Measurements from ENCODE around the gene SPEG. TPM values are rescaled to one million over a fixed set of nuclear protein-coding genes. Genes with fewer than 3 reads are reported as not detected.

Gene SPEG
- total RNA-seq, 2 experiments from 2014 or later, result 15.3 to 17.7 TPM

DNA sequence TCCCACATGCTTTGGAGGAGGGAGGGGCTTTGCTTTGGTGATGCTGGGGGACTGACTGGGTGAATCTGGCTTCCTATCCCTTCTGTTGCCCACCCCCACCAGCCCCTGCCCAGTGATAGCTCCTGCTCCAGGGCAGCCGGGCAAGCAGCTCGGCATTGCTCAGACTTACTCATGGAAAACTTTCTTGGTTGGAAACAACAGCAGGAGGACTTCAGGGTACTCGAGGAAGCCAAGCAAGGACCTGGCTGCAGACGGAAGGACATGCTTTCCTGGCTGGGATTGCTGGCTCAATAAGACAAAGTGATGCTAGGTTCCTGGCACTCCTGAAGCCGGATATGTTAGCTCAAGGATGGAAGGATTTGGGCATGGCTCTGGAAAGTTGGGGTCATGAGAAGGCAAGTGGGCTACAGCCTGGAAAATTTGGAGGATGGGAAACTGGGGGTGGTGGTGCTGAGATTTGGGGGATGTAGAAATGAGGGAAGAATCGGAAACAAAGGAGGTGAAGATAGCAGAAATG lies 3.1 kb downstream of the SPEG start:
- Mint-ChIP-seq H3K4me1 (ENCODE audit: low read depth) (peaks cover 12% of the 10 kb centered on the region), H3K27me3 (peaks cover 37% of the 10 kb centered on the region), H3K27ac (no peak overlapping the region), H3K9me3 (no peaks in the 10 kb centered on the region), H3K36me3 (ENCODE audit: low read depth) (no peaks in the 10 kb centered on the region), H3K4me3 (no peak overlapping the region)
- ChIA-PET CTCF (no interaction called here), POLR2A (no interaction called here)
- Histone ChIP-seq H3K9me3 (ENCODE audit: control insufficient read depth in 1 of 2, insufficient read depth in 1 of 2, low read length in 2 of 2) (peaks cover 0 to 14% of the 10 kb centered on the region in 2 experiments), H3K27me3 (ENCODE audit: control insufficient read depth in 1 of 2, insufficient read depth in 2 of 2, low read length in 2 of 2) (peaks cover 27% of the 10 kb centered on the region in 2 experiments), H3K36me3 (ENCODE audit: insufficient read depth, low read length) (no peaks in the 10 kb centered on the region), H3K4me1 (ENCODE audit: insufficient read depth, low read length) (peaks cover 21% of the 10 kb centered on the region), H3K27ac (ENCODE audit: low read depth in 1 of 2, low read length in 2 of 2) (no peak overlapping the region), H3K4me3 (ENCODE audit: low read length) (no peak overlapping the region)
- TF ChIP-seq, protein P1, sequence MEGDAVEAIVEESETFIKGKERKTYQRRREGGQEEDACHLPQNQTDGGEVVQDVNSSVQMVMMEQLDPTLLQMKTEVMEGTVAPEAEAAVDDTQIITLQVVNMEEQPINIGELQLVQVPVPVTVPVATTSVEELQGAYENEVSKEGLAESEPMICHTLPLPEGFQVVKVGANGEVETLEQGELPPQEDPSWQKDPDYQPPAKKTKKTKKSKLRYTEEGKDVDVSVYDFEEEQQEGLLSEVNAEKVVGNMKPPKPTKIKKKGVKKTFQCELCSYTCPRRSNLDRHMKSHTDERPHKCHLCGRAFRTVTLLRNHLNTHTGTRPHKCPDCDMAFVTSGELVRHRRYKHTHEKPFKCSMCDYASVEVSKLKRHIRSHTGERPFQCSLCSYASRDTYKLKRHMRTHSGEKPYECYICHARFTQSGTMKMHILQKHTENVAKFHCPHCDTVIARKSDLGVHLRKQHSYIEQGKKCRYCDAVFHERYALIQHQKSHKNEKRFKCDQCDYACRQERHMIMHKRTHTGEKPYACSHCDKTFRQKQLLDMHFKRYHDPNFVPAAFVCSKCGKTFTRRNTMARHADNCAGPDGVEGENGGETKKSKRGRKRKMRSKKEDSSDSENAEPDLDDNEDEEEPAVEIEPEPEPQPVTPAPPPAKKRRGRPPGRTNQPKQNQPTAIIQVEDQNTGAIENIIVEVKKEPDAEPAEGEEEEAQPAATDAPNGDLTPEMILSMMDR (IDR thresholded peaks at IDR 0.05), result no peak
- intact Hi-C loops (cut with DNase I, micrococcal nuclease), result no loop called here
- ATAC-seq (ENCODE audit: poor library complexity), result no peak
- DNase-seq, result no peak

- intact Hi-C loops (cut with DNase I, micrococcal nuclease), result no loop called here
- peaks cover 22% of the 10 kb centered on the region for H3K4me1 ChIP-seq (ENCODE audit: insufficient read depth, low read length)
- Mint-ChIP-seq H3K27me3 (peaks cover 37% of the 10 kb centered on the region), H3K36me3 (ENCODE audit: low read depth) (no peaks in the 10 kb centered on the region), H3K4me3 (no peak overlapping the region), H3K4me1 (ENCODE audit: low read depth) (peaks cover 19% of the 10 kb centered on the region), H3K9me3 (no peaks in the 10 kb centered on the region), H3K27ac (no peak overlapping the region)
- TF ChIP-seq, protein P1 (IDR thresholded peaks at IDR 0.05), result no peak
- CTCF ChIA-PET, result interaction anchor here (1.2 kb wide), 1 partner anchor 91 kb away, joined by 3 read pairs; no protein-coding TSS in a partner anchor
- H3K27ac ChIP-seq (ENCODE audit: low read depth in 1 of 2, low read length in 2 of 2), result no peak overlapping the region
- POLR2A ChIA-PET, result no interaction called here
- DNase-seq, result no peak
- H3K36me3 ChIP-seq (ENCODE audit: insufficient read depth, low read length), result no peaks in the 10 kb centered on the region
- no peak overlapping the region for H3K4me3 ChIP-seq (ENCODE audit: low read length)
- H3K9me3 ChIP-seq (ENCODE audit: control insufficient read depth in 1 of 2, insufficient read depth in 1 of 2, low read length in 2 of 2), result peaks cover 0 to 14% of the 10 kb centered on the region in 2 experiments
- peaks cover 23 to 29% of the 10 kb centered on the region in 2 experiments for H3K27me3 ChIP-seq (ENCODE audit: control insufficient read depth in 1 of 2, insufficient read depth in 2 of 2, low read length in 2 of 2)
- no peak for ATAC-seq (ENCODE audit: poor library complexity)
Measured at GRCh38 chr2:219438453-219438852, 3.8 kb downstream of the SPEG start.

DNA sequence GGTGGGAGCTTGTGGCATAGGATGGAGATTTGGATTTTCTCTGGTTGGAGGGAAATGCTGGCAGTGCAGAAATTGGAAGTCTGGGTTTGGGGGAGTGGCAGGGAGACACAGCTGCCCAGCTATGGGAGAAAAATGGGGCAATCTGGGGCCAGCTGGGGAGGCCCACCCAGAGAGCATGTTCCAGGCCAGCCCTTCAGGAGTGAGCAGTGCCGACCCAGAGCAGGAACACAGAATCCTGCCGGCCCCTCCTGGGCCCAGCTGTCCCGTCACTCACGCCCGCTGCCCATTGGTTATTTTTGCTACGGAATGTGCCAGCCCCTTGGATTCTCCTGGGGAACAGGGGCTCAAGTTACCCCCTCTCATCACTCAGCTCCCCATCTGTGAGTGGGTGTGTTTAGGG lies 4.9 kb downstream of the SPEG start:
- POLR2A ChIA-PET, result no interaction called here
- Mint-ChIP-seq H3K4me3 (no peak overlapping the region), H3K4me1 (ENCODE audit: low read depth) (peaks cover 22% of the 10 kb centered on the region), H3K9me3 (no peaks in the 10 kb centered on the region), H3K36me3 (ENCODE audit: low read depth) (no peaks in the 10 kb centered on the region), H3K27me3 (peaks cover 32% of the 10 kb centered on the region), H3K27ac (no peak overlapping the region)
- Histone ChIP-seq H3K27ac (ENCODE audit: low read depth in 1 of 2, low read length in 2 of 2) (no peak overlapping the region), H3K36me3 (ENCODE audit: insufficient read depth, low read length) (no peaks in the 10 kb centered on the region), H3K4me3 (ENCODE audit: low read length) (no peak overlapping the region), H3K4me1 (ENCODE audit: insufficient read depth, low read length) (peaks cover 22% of the 10 kb centered on the region), H3K27me3 (ENCODE audit: control insufficient read depth in 1 of 2, insufficient read depth in 2 of 2, low read length in 2 of 2) (peaks cover 17 to 23% of the 10 kb centered on the region in 2 experiments), H3K9me3 (ENCODE audit: control insufficient read depth in 1 of 2, insufficient read depth in 1 of 2, low read length in 2 of 2) (peaks cover 0 to 14% of the 10 kb centered on the region in 2 experiments)
- TF ChIP-seq, protein P1 (IDR thresholded peaks at IDR 0.05), result no peak
- intact Hi-C loops (cut with DNase I, micrococcal nuclease), result no loop called here
- ATAC-seq (ENCODE audit: poor library complexity), result no peak
- CTCF ChIA-PET, result interaction anchor here (0.7 kb wide), 1 partner anchor 285 kb away, joined by 3 read pairs; no protein-coding TSS in a partner anchor
- DNase-seq, result no peak
